ENCODE data around the gene CHST9. TPM values are rescaled to one million over a fixed set of nuclear protein-coding genes. Genes with fewer than 3 reads are reported as not detected.

CHST9 gene
- total and polyA plus RNA-seq, 7 donors: under 0.01 to 0.11 (median 0.07) TPM; not detected in 2

DNA sequence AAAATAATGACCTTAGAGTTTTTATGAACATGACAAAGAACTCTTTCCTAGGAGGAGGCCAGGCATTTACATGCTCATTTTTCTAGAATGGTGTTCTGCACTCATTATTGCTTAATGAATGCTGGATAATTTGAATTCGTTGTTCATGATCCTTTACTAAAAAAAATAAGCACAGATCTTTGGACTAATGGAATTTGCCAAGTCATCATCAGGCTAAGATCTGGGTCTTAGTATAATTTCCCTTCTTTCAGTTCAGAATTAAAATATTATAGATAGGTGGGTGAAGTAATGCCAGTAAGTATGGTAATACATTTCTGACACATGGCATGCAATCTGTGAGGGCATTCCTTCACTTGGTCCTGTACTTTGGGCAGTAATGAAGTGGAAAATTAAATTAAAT, 175.8 kb downstream of the CHST9 start:
- Histone ChIP-seq H3K9me3 (no peaks in the 10 kb centered on the region), H3K4me3 (no peak overlapping the region), H3K36me3 (ENCODE audit: insufficient read depth in 1 of 2, low read depth in 1 of 2) (no peaks in the 10 kb centered on the region), H3K27ac (no peak overlapping the region), H3K27me3 (ENCODE audit: insufficient read depth in 3 of 3, low read length in 2 of 3) (peaks cover 0 to 1% (median 0%) of the 10 kb centered on the region in 3 donors), H3K4me1 (no peaks in the 10 kb centered on the region)
- TF ChIP-seq, protein P1, sequence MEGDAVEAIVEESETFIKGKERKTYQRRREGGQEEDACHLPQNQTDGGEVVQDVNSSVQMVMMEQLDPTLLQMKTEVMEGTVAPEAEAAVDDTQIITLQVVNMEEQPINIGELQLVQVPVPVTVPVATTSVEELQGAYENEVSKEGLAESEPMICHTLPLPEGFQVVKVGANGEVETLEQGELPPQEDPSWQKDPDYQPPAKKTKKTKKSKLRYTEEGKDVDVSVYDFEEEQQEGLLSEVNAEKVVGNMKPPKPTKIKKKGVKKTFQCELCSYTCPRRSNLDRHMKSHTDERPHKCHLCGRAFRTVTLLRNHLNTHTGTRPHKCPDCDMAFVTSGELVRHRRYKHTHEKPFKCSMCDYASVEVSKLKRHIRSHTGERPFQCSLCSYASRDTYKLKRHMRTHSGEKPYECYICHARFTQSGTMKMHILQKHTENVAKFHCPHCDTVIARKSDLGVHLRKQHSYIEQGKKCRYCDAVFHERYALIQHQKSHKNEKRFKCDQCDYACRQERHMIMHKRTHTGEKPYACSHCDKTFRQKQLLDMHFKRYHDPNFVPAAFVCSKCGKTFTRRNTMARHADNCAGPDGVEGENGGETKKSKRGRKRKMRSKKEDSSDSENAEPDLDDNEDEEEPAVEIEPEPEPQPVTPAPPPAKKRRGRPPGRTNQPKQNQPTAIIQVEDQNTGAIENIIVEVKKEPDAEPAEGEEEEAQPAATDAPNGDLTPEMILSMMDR (IDR thresholded peaks at IDR 0.05): no peak
- 39 to 86% (median 56%) methylated on average over 1 of the region's 1 CpG for WGBS, 3 donors
- ATAC-seq (no peak), DNase-seq (no peak)
- intact Hi-C loops (cut with DNase I): loop anchor here in 1 of 2 donors (10.0 kb wide), 2 partner anchors 144 to 604 kb away; partner anchors contain the start of gene AQP4

GRCh38 chr18:27008575-27008974, 176.5 kb downstream of the CHST9 start:
- Histone ChIP-seq H3K4me1 (no peaks in the 10 kb centered on the region), H3K36me3 (ENCODE audit: insufficient read depth in 1 of 2, low read depth in 1 of 2) (no peaks in the 10 kb centered on the region), H3K27ac (no peak overlapping the region), H3K27me3 (ENCODE audit: insufficient read depth in 3 of 3, low read length in 2 of 3) (peaks cover 0 to 1% (median 0%) of the 10 kb centered on the region in 3 donors), H3K9me3 (no peaks in the 10 kb centered on the region), H3K4me3 (no peak overlapping the region)
- WGBS, 3 donors: 72 to 83% (median 72%) methylated on average over 3 of the region's 3 CpGs
- intact Hi-C loops (cut with DNase I): loop anchor here in 1 of 2 donors (10.0 kb wide), 2 partner anchors 144 to 604 kb away; partner anchors contain the start of gene AQP4
- TF ChIP-seq, protein P1 (IDR thresholded peaks at IDR 0.05): no peak
- DNase-seq: no peak
- ATAC-seq: no peak

- whole genome bisulfite sequencing, 3 donors: 17 to 29% (median 17%) methylated on average over 2 of the region's 2 CpGs
- intact Hi-C loops (cut with DNase I): loop anchor here (2.0 to 10.0 kb wide), 3 partner anchors 143 to 603 kb away; partner anchors contain the start of gene AQP4 (in 1 of the 2)
- TF ChIP-seq, protein P1 (IDR thresholded peaks at IDR 0.05): no peak
- Histone ChIP-seq H3K4me3 (no peak overlapping the region), H3K27me3 (ENCODE audit: insufficient read depth in 3 of 3, low read length in 2 of 3) (peaks cover 0 to 1% (median 0%) of the 10 kb centered on the region in 3 donors), H3K36me3 (ENCODE audit: insufficient read depth in 1 of 2, low read depth in 1 of 2) (no peaks in the 10 kb centered on the region), H3K4me1 (no peaks in the 10 kb centered on the region), H3K27ac (no peak overlapping the region), H3K9me3 (no peaks in the 10 kb centered on the region)
- ATAC-seq (no peak), DNase-seq (no peak)
These were observed 177.2 kb downstream of the CHST9 start for GRCh38 chr18:27007880-27008279.

DNA sequence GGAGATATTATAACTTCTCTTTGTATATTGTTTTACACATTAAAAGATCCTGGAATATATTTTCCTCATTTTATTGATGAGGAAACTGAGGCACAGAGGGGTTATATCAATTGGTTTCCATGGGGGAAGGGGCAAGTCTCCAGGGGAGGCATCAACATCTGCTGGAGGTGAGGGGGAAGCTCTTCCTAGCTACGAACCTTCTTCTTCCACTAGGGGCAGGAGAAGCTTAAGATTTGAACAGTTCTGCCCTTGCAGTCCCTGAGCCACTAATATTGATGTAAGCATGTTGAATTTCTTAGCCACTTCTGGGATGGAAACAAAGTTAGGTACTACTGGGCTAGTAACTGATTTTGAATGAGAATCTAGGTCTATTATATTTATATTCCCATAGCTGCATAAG, 179.5 kb downstream of the CHST9 start:
- Histone ChIP-seq H3K4me1 (no peaks in the 10 kb centered on the region), H3K4me3 (no peak overlapping the region), H3K36me3 (ENCODE audit: insufficient read depth in 1 of 2, low read depth in 1 of 2) (no peaks in the 10 kb centered on the region), H3K27me3 (ENCODE audit: insufficient read depth in 3 of 3, low read length in 2 of 3) (no peaks in the 10 kb centered on the region), H3K27ac (no peak overlapping the region), H3K9me3 (no peaks in the 10 kb centered on the region)
- WGBS, 3 donors: 32 to 52% (median 46%) methylated on average over 1 of the region's 1 CpG
- DNase-seq (no peak), ATAC-seq (no peak)
- TF ChIP-seq, protein P1 (IDR thresholded peaks at IDR 0.05): peak; percentile 23
- intact Hi-C loops (cut with DNase I): loop anchor here in 1 of 2 donors (10.0 kb wide), 2 partner anchors 141 to 601 kb away; partner anchors contain the start of gene AQP4
